ENCODE measurements around the gene ING4. TPM values are rescaled to one million over a fixed set of nuclear protein-coding genes. Genes with fewer than 3 reads are reported as not detected.

The ING4 gene
- polyA plus RNA-seq, 1 of the 3 experiments (the other 2 are of a cell fraction) = 96.5 TPM

DNA sequence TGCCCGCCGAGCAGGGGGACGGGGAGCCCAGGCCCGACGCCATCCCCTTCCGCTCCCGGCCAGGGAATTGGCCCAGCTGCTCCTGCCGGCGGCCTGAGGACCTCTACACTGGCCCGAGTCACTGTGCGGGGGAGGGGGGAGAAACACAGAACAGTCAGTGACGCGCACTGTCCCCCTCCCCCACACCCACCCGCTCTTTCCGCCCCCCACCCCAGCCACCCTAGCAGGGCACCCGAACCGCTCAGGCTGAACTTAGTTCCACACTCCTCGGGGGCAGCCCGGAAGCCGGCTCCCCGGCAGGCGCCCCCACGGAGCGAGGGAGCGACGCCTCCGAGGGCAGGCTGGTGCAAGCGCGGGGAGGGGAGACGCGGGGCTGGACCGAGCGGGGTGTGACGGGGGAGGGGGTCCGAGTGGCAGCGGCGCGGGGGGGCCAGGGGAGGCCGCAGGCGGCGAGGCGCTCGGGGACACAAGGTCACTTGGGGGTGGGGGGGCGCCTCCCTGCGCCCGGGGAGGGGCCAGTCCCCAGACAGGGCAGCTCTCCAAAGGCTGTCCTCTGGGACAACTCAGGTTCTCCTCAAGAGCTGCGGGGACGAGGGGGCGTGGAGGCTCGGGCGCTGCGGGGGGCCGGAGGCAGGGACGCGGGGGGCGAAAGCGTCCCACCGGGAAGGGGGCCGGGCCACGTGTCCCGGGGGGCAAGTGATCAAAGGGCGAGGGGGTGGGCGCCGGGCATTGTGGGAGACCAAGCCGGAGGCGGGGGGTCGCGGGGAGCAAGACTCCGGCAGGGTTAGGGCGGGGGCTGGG, 56.4 kb downstream of the ING4 start (continued):
- TF ChIP-seq, protein P1, sequence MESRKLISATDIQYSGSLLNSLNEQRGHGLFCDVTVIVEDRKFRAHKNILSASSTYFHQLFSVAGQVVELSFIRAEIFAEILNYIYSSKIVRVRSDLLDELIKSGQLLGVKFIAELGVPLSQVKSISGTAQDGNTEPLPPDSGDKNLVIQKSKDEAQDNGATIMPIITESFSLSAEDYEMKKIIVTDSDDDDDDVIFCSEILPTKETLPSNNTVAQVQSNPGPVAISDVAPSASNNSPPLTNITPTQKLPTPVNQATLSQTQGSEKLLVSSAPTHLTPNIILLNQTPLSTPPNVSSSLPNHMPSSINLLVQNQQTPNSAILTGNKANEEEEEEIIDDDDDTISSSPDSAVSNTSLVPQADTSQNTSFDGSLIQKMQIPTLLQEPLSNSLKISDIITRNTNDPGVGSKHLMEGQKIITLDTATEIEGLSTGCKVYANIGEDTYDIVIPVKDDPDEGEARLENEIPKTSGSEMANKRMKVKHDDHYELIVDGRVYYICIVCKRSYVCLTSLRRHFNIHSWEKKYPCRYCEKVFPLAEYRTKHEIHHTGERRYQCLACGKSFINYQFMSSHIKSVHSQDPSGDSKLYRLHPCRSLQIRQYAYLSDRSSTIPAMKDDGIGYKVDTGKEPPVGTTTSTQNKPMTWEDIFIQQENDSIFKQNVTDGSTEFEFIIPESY (IDR thresholded peaks at IDR 0.05; ENCODE audit: borderline replicate concordance, low read depth) = no peak
- TF ChIP-seq FOSL2 (IDR thresholded peaks at IDR 0.05; ENCODE audit: borderline replicate concordance, low read depth) = no peak

DNA sequence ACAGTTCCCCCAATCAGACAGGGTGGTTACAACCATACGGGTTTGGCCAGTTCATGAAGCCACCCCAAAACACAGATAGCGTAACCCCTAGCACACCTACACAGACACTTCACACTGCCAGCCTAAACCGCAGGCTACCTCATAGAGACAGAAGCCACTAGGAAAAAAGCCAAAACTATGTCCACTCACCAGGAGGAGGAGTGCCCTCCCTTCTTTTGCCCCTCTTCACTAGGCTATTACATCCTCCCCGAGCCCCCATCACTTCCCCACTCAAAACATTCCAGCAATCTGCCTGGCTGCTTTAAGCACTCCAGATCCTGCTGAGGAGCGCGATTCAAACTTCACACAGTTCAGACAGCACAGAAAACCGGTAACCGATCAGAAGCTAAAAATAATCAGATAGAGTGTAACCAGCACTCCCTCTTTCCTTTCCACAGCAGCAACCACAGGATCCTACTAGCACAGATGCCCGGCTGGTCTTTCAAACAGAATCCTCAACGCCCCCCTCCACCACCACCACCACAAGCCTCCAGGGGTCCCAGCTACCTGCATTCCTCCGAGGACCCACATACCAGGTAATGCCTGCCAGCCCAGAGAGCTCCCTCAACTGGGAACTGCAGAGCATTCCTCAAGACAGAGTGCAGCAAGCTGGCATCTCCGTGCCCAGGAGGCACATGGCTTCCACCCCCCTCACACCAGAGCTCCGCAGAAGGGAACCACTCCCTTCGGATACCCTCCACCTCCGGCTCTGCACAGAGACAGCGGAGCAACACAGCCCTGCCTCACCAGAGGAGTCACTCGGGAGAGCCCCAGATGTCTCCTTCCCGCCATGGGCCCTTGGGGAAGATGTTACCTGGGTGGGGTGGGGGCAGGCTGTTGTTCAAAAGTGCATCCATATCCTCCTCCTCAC, 57.2 kb downstream of the ING4 start:
- CTCF ChIA-PET = interaction anchor here (0.7 to 3.5 kb wide), 8 partner anchors 13 to 147 kb away, joined by 3 to 17 read pairs (median 3); partner anchors contain the start of gene MLF2
- Histone ChIP-seq H3K9me2 (no peaks in the 10 kb centered on the region), H3K4me3 (ENCODE audit: low read depth in 2 of 2, low read length in 1 of 2) (peak overlapping the region; percentile 48 to 90), H3K9ac (peak overlapping the region; percentile 78), H3K9me3 (no peaks in the 10 kb centered on the region), H3K4me1 (ENCODE audit: control insufficient read depth in 1 of 2, insufficient read depth in 2 of 2, low read depth in 1 of 2, low read length in 1 of 2) (peaks cover 26 to 41% of the 10 kb centered on the region in 2 experiments), H2AFZ (ENCODE audit: low read depth) (no peak overlapping the region), H3K27ac (ENCODE audit: low read depth in 2 of 2, low read length in 1 of 2) (peak overlapping the region; percentile 70 to 94; a peak in 2 of 4 replicates), H3F3A (replicated peaks; ENCODE audit: insufficient read depth) (peaks cover 24% of the 10 kb centered on the region), H3K79me2 (ENCODE audit: insufficient read depth) (peaks cover 62% of the 10 kb centered on the region), H3K36me3 (replicated peaks in 1 of 2; ENCODE audit: control insufficient read depth in 1 of 2, insufficient read depth in 2 of 2, low read length in 1 of 2) (peaks cover 32 to 38% of the 10 kb centered on the region in 2 experiments), H3K4me2 (peak overlapping the region; percentile 91), H4K20me1 (ENCODE audit: insufficient read depth) (peaks cover 45% of the 10 kb centered on the region), H3K27me3 (ENCODE audit: insufficient read depth) (no peaks in the 10 kb centered on the region)
- TF ChIP-seq, protein P2, sequence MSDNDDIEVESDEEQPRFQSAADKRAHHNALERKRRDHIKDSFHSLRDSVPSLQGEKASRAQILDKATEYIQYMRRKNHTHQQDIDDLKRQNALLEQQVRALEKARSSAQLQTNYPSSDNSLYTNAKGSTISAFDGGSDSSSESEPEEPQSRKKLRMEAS (IDR thresholded peaks at IDR 0.05; ENCODE audit: low read depth) = peak; percentile 62; the same call in 1 of the 2 replicates
- TF ChIP-seq MXI1 (IDR thresholded peaks at IDR 0.05; ENCODE audit: low read depth, low read length) (peak; percentile 80), ELF1 (IDR thresholded peaks at IDR 0.05) (no peak), NRF1 (IDR thresholded peaks at IDR 0.05; ENCODE audit: low read depth, low read length) (no peak), POLR2AphosphoS5 (IDR thresholded peaks at IDR 0.05; ENCODE audit: low read depth, low read length) (no peak), FOXJ3 (CRISPR knock-in tag; IDR thresholded peaks at IDR 0.05) (no peak)
- TF ChIP-seq, protein P3, sequence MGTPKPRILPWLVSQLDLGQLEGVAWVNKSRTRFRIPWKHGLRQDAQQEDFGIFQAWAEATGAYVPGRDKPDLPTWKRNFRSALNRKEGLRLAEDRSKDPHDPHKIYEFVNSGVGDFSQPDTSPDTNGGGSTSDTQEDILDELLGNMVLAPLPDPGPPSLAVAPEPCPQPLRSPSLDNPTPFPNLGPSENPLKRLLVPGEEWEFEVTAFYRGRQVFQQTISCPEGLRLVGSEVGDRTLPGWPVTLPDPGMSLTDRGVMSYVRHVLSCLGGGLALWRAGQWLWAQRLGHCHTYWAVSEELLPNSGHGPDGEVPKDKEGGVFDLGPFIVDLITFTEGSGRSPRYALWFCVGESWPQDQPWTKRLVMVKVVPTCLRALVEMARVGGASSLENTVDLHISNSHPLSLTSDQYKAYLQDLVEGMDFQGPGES (IDR thresholded peaks at IDR 0.05; ENCODE audit: low read depth, low read length) = no peak
- POLR2A ChIA-PET = interaction anchor here (0.7 to 1.2 kb wide), 3 partner anchors 38 to 113 kb away, joined by 4 to 5 read pairs (median 4); partner anchors contain the start of genes MRPL51, NOP2 and ZNF384
- peak; percentile 45 for DNase-seq
- 11% methylated on average over 17 of the region's 18 CpGs for WGBS (ENCODE audit: low lambda C conversion rate)

All from SK-N-SH (cell line).